GM18498 (cell line): ENCODE results near the gene EPHA10.
"Not testable (repeated sequence)": the region's sequence is repeated elsewhere in the genome, so short reads cannot be mapped to it uniquely, and the experiment has no call there.

Experiments
- ATAC-seq: cut with Tn5 transposase; IDR thresholded peaks from one replicate; pipeline ENCODE4 v1.9.1; 2021; ENCODE audit warnings: mild to moderate bottlenecking, moderate library complexity; ENCODE audit not compliant: unreplicated experiment

Gene EPHA10

GRCh38 chr1:37717631-37718030 is 47.3 kb downstream of the EPHA10 start:
- ATAC-seq: no peak

GRCh38 chr1:37716321-37716720 is 48.6 kb downstream of the EPHA10 start:
- no peak for ATAC-seq

- no peak for ATAC-seq
Observed at GRCh38 chr1:37714689-37715088, 50.2 kb downstream of the EPHA10 start.

GRCh38 chr1:37714226-37714625 is 50.7 kb downstream of the EPHA10 start:
- no peak for ATAC-seq

GRCh38 chr1:37708471-37708870 is 56.4 kb downstream of the EPHA10 start:
- ATAC-seq: no peak

GRCh38 chr1:37705399-37705798 is 59.5 kb downstream of the EPHA10 start:
- no peak for ATAC-seq

- ATAC-seq: no peak
Observed at GRCh38 chr1:37704966-37705365, 60.0 kb downstream of the EPHA10 start.

GRCh38 chr1:37703061-37703460 is 61.9 kb downstream of the EPHA10 start:
- no peak for ATAC-seq

GRCh38 chr1:37701051-37701450 is 63.9 kb downstream of the EPHA10 start:
- ATAC-seq: no peak

GRCh38 chr1:37699147-37699546 is 65.8 kb downstream of the EPHA10 start:
- ATAC-seq: no peak

GRCh38 chr1:37697737-37698136 is 67.2 kb downstream of the EPHA10 start:
- ATAC-seq: no peak

- no peak for ATAC-seq
Observed at GRCh38 chr1:37697090-37697489, 67.8 kb downstream of the EPHA10 start.

- ATAC-seq: no peak
Observed at GRCh38 chr1:37692834-37693175, 72.1 kb downstream of the EPHA10 start.

- ATAC-seq: peak; percentile 75
Observed at GRCh38 chr1:37692078-37692833, 72.7 kb downstream of the EPHA10 start, which contains the start of gene CDCA8. Gene CDCA8 (plus strand): TSS chr1:37692516. CDS start chr1:37692691, 175 bp downstream.

GRCh38 chr1:37691497-37692077 is 73.3 kb downstream of the EPHA10 start:
- no peak for ATAC-seq

GRCh38 chr1:37688926-37689325 is 76.0 kb downstream of the EPHA10 start:
- no peak for ATAC-seq

- ATAC-seq: not testable (repeated sequence)
Observed at GRCh38 chr1:37687764-37688163, 77.2 kb downstream of the EPHA10 start.

- ATAC-seq: no peak
Observed at GRCh38 chr1:37685722-37686121, 79.2 kb downstream of the EPHA10 start.

- ATAC-seq: not testable (repeated sequence)
Observed at GRCh38 chr1:37684182-37684581, 80.7 kb downstream of the EPHA10 start.

- peak; percentile 75 for ATAC-seq
Observed at GRCh38 chr1:37682334-37682987, 82.5 kb downstream of the EPHA10 start.

- no peak for ATAC-seq
Observed at GRCh38 chr1:37680933-37681332, 84.0 kb downstream of the EPHA10 start.

GRCh38 chr1:37677808-37678207 is 87.1 kb downstream of the EPHA10 start:
- ATAC-seq: no peak
